MCF 10A (cell line): ENCODE data around the gene NPRL2. TPM values are rescaled to one million over a fixed set of nuclear protein-coding genes. Genes with fewer than 3 reads are reported as not detected.

Experiments
- BruUV-seq: library from RNA; stranded (reverse); fragments of 400-500 nt; replicated peaks from 2 replicates; lab custom pipeline; 2021; lab: Mats Ljungman, UMichigan
- CTCF ChIA-PET: fragments of 300-600 bp; sonication (Branson Sonifier 250); formaldehyde crosslinking; extraction: SDS; loops from one replicate; lab custom pipeline; 2021; ENCODE audit warnings: antibody characterized with exemption, inconsistent platforms; lab: Yijun Ruan, JAX
- POLR2A ChIA-PET: fragments of 300-600, 350-650 bp; sonication (Branson Sonifier 250); formaldehyde crosslinking; extraction: SDS; loops from one replicate; lab custom pipeline; 2020; ENCODE audit warnings: antibody characterized with exemption, inconsistent platforms; lab: Yijun Ruan, JAX
- DNase-seq: peaks from one replicate; pipeline ENCODE4 v3.0.0-alpha.2; 2018; ENCODE audit not compliant: unreplicated experiment
- H3K27ac Mint-ChIP-seq: one replicate; pipeline ENCODE4 v1.8.0; 2022; ENCODE audit warnings: mild to moderate bottlenecking, low read depth, mixed read lengths; ENCODE audit not compliant: unreplicated experiment
- H3K27me3 Mint-ChIP-seq: one replicate; pipeline ENCODE4 v1.8.0; 2022; ENCODE audit warnings: mixed read lengths; ENCODE audit not compliant: insufficient read depth, unreplicated experiment
- H3K36me3 Mint-ChIP-seq: one replicate; pipeline ENCODE4 v1.8.0; 2022; ENCODE audit warnings: mild to moderate bottlenecking, moderate library complexity, mixed read lengths; ENCODE audit not compliant: insufficient read depth, unreplicated experiment
- H3K4me1 Mint-ChIP-seq: one replicate; pipeline ENCODE4 v1.8.0; 2022; ENCODE audit warnings: mixed read lengths; ENCODE audit not compliant: insufficient read depth, unreplicated experiment
- H3K4me3 Mint-ChIP-seq: one replicate; pipeline ENCODE4 v1.8.0; 2022; ENCODE audit warnings: mild to moderate bottlenecking, moderate library complexity, mixed read lengths; ENCODE audit not compliant: unreplicated experiment
- H3K9me3 Mint-ChIP-seq: one replicate; pipeline ENCODE4 v1.8.0; 2022; ENCODE audit warnings: mixed read lengths; ENCODE audit not compliant: unreplicated experiment
- CTCF ChIP-seq: fragments of 200-600 bp; IDR thresholded peaks from one replicate; pipeline ENCODE4 v1.8.0; 2022; ENCODE audit warnings: antibody characterized with exemption, mild to moderate bottlenecking; ENCODE audit not compliant: unreplicated experiment
- intact Hi-C: fragments of 100-400 bp; cut with micrococcal nuclease; formaldehyde crosslinking; loops from 2 replicates; pipeline ENCODE4 v1.14.1; 2022
- total RNA-seq: library from RNA; stranded (reverse); gene quantifications from 2 replicates; pipeline ENCODE4 v1.2.3, GENCODE V29; 2022

NPRL2 gene
- total RNA-seq, 1 experiment from 2014 or later: 21.1 TPM

DNA sequence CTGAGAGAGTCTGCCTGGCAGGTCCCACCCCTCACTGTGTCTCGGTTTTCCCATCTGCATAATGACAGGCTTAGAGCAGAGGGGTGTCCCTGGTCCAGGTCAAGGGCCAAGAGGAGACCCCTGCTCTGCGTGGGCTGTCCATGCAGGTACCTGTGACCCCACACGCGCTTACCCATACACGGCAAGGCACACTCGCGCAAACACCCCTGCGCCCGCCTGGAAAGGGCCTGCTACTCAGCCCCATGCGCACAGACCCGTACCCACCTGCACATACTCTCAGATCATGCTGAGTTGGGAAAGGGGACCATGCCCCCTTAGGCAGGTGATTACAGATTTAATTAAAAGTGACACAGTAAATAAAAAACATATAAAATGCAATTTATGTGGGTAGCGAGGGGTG, 32.1 kb upstream of the NPRL2 start:
- Mint-ChIP-seq H3K27me3 (no peaks in the 10 kb centered on the region), H3K36me3 (no peaks in the 10 kb centered on the region), H3K27ac (no peak overlapping the region), H3K9me3 (no peaks in the 10 kb centered on the region), H3K4me3 (no peak overlapping the region), H3K4me1 (no peaks in the 10 kb centered on the region)
- CTCF ChIA-PET: interaction anchor here (0.9 kb wide), 1 partner anchor 30 kb away, joined by 4 read pairs; no protein-coding TSS in a partner anchor
- TF ChIP-seq CTCF: no peak
- POLR2A ChIA-PET: no interaction called here
- DNase-seq: no peak
- intact Hi-C loops: no loop called here
- BruUV-seq: no TSS peak

DNA sequence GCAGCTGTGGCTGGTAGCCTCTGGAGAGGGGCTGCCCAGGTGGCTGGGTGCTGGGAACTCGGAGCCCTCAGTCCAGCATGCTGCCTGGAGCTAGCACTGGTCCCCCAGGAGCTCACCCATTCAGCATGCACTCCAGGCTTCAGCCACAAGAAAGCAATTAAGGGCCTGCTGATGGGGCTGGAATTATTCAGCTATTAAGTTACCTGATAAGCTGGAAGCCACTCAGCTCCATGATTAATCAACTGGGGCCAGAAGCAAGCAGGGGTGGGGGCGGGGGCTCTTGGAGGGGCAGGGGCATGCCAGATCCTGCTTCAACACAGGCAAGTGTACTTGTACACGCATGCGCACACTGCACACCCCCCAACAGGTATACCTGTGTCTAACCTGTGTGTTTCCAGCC, 30.8 kb upstream of the NPRL2 start:
- H3K27me3 Mint-ChIP-seq: no peaks in the 10 kb centered on the region
- H3K4me3 Mint-ChIP-seq: no peak overlapping the region
- intact Hi-C loops: no loop called here
- no peaks in the 10 kb centered on the region for H3K4me1 Mint-ChIP-seq
- no peaks in the 10 kb centered on the region for H3K36me3 Mint-ChIP-seq
- no peak overlapping the region for H3K27ac Mint-ChIP-seq
- H3K9me3 Mint-ChIP-seq: no peaks in the 10 kb centered on the region
- BruUV-seq: no TSS peak
- DNase-seq: no peak
- TF ChIP-seq CTCF: no peak
- CTCF ChIA-PET: interaction anchor here (0.6 kb wide), 1 partner anchor 147 kb away, joined by 4 read pairs; no protein-coding TSS in a partner anchor
- POLR2A ChIA-PET: interaction anchor here (0.9 kb wide), 1 partner anchor 21 kb away, joined by 3 read pairs; no protein-coding TSS in a partner anchor

DNA sequence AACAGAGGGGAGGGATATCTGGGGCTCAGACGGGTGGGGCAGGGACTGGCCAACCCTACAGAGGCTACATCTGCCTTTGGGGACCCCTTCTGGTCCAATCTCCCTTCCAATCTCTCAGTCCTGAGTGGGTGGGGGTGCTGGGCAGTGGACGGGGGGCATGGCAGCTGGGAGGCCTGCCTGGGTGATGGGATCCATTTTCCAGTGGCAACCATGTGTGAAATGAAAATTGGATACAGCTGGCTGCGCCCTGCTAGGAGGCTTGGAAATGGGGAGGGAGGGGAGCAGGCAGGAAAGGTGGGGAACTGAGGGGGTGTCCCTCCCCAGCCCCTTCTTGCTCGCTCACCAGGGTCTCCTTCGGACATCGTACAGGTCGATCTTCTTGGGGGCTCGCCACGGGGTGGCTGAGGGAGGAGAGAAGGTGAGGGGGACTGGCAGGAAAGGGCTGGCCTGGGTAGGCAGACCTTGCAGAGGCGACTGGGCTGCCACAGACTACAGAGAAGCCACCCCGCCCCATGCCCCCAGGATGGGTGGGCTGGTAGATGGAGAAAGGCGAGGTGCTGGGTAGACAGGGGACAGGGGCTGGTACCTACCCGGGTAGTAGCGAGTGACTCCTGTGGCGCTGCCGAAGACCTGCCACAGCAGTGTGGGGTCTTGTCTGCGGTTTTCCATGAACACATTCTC, 30.0 kb upstream of the NPRL2 start:
- no peak for DNase-seq
- Mint-ChIP-seq H3K36me3 (no peaks in the 10 kb centered on the region), H3K4me1 (no peaks in the 10 kb centered on the region), H3K9me3 (no peaks in the 10 kb centered on the region), H3K4me3 (no peak overlapping the region), H3K27ac (no peak overlapping the region), H3K27me3 (no peaks in the 10 kb centered on the region)
- CTCF ChIA-PET: interaction anchor here (0.9 kb wide), 1 partner anchor 162 kb away, joined by 3 read pairs; no protein-coding TSS in a partner anchor
- POLR2A ChIA-PET: interaction anchor here (0.7 kb wide), 1 partner anchor 159 kb away, joined by 5 read pairs; no protein-coding TSS in a partner anchor
- intact Hi-C loops: no loop called here
- no TSS peak for BruUV-seq
- TF ChIP-seq CTCF: no peak

DNA sequence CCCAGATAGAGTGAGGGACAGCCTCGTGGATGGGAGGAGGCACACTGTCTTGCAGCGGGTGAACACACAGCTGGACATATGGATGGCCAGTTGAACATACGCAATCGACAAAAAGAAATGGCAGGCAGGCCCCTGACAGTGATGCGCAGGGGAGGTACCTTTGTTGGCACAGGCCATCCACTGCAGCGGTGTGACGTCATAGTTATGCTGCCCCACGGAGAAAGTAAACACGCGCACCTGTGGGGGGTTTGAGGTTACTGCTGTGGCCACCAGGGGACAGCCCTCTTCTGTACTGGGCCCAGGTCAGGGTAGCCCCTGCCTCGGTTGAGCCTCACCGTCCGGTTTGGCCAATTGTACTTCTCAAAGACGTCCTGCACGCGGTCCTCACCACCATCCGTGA, 28.2 kb upstream of the NPRL2 start:
- DNase-seq: no peak
- Mint-ChIP-seq H3K4me3 (no peak overlapping the region), H3K4me1 (peaks cover 1% of the 10 kb centered on the region), H3K36me3 (no peaks in the 10 kb centered on the region), H3K9me3 (no peaks in the 10 kb centered on the region), H3K27me3 (peaks cover 4% of the 10 kb centered on the region), H3K27ac (no peak overlapping the region)
- TF ChIP-seq CTCF: no peak
- ChIA-PET POLR2A (no interaction called here), CTCF (interaction anchor here (0.5 kb wide), 2 partner anchors 8 to 405 kb away, joined by 3 read pairs; no protein-coding TSS in a partner anchor)
- intact Hi-C loops: no loop called here
- no TSS peak for BruUV-seq
